Epithelial cell of esophagus (primary cell): ENCODE data around the gene MYD88.

Source experiments
- DNase-seq: peaks from one replicate; pipeline ENCODE4 v3.0.0; 2010; ENCODE audit warnings: low read depth
- H3K4me3 ChIP-seq: 2 replicates; pipeline ENCODE4 v1.5.1; 2011; ENCODE audit warnings: mild to moderate bottlenecking, low read length, control low read depth
- TF ChIP-seq, protein P1 (sequence below): IDR thresholded peaks from 2 replicates; pipeline ENCODE4 v1.5.1; 2011; ENCODE audit warnings: low read depth, mild to moderate bottlenecking, low read length, control low read depth, inconsistent platforms; ENCODE audit not compliant: insufficient read depth; ENCODE audit errors: missing control alignments

MYD88 gene

DNA sequence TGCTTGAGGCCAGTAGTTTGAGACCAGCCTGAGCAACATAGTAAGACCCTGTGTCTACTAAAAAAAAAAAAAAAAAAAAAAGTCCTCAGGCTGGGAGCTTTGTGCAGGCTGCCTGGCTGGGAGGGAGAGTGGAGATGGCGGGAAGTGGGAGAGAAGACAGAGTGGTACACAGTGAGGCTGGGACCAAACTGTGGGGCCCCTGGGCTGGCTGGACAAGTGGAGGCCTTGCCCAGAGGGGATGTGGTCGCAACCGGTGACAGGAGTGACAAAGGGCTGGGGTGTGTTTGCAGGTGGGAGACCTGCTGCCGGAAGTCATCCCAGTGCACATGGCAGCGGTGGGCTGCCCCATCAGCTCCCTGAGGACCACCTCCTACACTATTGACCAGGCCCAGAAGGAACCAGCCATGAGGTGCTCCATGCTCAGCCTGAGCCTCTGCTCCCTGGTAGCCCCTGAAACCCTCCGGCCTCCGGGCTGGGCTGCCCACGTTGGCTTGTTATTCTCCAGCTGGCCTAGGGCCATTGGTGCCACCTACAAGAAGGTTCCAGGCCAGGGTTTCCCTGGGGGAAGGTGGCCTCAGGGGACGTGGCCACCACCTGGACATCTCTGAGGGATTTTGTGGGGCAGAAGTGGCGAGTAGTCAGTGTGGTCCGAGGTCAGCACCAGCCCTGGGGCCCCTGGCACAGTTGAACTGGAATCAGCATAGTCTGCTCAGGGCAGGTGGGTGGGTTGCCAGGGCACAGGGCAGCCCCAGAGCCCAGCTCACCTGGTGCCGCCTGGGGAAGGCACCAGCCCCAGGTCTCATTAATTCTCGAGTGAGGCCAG is 24.2 kb upstream of the MYD88 start:
- no peak for DNase-seq
- no peak overlapping the region for H3K4me3 ChIP-seq
- TF ChIP-seq, protein P1, sequence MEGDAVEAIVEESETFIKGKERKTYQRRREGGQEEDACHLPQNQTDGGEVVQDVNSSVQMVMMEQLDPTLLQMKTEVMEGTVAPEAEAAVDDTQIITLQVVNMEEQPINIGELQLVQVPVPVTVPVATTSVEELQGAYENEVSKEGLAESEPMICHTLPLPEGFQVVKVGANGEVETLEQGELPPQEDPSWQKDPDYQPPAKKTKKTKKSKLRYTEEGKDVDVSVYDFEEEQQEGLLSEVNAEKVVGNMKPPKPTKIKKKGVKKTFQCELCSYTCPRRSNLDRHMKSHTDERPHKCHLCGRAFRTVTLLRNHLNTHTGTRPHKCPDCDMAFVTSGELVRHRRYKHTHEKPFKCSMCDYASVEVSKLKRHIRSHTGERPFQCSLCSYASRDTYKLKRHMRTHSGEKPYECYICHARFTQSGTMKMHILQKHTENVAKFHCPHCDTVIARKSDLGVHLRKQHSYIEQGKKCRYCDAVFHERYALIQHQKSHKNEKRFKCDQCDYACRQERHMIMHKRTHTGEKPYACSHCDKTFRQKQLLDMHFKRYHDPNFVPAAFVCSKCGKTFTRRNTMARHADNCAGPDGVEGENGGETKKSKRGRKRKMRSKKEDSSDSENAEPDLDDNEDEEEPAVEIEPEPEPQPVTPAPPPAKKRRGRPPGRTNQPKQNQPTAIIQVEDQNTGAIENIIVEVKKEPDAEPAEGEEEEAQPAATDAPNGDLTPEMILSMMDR = no peak

DNA sequence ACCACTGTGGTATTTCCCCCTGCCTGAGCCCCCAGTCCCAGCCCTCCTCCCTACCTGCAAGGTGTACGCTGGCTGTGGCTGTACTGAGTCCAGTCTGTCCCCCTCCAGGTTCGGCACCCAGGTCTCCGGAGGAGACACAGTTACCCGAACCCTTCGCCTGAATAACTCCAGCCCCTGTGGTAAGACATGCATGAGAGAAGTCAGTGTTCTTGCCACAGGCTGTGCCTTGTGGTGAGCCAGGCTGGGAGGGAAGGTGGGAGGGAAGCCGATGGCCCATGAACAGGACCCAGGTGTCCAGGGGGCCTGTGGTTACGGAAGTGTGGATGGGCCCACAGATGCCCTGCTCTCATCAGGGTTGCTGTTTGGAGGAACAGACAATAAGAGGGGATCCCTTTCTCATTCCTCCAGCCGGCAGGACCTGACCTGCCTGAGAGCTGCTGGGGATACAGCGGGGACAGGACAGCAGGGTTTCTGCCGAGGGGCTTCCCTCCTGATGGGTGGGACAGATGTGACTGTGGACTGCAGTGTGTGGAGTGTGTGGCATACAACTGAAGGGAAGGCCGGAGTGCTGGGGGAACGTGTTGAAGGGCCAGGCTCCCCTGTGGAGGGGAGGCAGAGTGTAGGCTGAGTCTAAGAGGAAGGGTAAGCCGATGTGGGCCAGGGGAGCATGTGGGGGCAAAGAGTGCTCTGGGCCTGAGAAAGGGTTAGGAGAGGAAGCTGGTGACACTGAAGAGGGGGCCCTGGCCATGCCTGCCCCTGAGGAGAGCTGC is 23.4 kb upstream of the MYD88 start:
- TF ChIP-seq, protein P1 = no peak
- no peak overlapping the region for H3K4me3 ChIP-seq
- DNase-seq = no peak

DNA sequence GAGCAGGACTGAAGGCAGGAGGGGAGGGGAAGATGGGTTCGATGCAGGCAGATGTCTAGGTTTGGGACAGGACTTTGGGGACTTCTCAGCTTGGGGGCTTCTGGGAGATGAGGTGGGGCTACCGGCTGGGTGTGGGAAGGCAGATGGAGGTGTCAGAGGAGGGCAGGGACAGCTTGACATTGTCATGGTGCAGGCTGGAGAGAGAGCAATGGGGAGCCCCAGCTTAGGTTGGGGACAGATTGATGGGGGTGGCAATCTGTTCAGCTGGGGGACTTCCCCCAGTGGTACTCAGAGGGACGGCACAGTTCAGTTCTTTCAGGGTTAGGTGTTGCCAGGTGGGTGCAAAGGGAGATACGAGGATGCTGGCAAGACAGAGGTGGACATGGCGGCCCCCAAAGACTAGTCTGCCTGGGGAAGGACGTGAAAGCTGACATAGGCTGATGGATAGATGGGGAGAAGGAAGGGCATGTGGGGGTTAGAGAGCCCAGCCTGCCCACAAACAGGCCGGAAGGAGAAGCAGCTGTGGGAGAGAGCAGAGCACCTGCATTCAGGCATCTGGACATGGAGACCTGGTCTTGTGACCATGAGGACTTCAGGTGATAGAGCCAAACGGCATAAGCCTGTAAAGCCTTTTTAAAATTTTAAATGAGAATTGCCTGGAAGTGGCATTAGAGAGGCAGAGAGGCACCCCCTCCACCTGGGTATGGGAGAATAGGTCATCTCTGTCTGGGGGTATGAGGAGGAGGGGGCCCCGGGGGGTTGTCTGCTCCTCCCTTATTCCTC is 22.6 kb upstream of the MYD88 start:
- TF ChIP-seq, protein P1 = no peak
- no peak overlapping the region for H3K4me3 ChIP-seq
- DNase-seq = no peak

DNA sequence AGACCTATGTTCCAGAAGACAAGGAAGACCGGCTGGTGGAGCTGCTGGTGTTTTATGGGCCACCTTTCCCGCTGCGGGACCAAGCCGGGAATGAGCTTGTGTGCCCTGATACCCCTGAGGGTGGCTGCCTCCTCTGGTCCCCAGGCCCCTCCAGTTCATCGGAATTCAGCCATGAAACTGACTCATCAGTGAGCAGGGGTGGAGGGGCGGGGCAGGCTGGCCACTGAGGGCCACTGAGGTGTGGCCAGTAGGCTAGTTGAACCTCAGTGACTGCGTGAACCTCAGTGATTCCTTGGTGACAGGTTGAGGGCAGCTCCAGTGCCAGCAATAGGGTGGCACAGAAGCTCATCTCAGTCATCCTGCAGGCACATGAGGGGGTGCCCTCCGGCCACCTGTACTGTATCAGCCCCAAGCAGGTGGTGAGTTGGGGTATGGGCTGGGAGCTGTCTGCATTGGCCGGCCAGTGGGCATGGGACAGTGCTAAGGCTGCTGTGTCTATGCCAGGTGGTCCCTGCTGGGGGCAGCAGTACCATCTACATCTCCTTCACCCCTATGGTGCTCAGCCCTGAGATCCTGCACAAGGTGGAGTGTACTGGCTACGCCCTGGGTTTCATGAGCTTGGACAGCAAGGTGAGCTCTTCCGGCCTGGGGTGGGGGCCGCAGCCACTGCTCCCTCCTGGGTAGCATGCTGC is 21.8 kb upstream of the MYD88 start:
- no peak overlapping the region for H3K4me3 ChIP-seq
- DNase-seq = no peak
- TF ChIP-seq, protein P1 = no peak

DNA sequence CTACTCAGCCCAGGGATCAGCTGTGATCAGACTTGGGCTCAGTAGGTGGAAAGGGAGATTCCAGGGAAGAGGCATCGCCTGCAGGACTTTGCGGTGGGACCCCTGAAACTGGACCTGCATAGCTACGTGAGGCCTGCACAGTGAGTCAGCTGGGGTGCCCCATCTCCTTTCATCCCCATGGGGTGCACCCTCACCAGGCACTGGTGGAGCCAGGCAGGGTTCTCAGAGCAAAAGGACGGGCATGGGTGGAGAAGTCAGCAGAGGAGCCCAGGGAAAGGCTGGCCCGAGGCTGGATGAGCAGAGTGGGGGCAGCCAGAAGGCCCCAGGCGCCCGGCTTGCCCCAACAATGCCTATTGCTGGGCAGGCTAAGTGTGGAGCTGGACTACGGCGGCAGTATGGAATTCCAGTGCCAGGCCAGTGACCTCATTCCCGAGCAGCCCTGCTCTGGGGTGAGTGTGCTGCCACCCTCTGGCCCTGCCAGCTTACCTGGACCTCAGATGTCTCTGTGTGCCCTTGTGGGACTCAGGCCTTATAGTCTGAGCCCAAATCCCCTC is 21.2 kb upstream of the MYD88 start:
- peak; percentile 34 for DNase-seq
- H3K4me3 ChIP-seq = no peak overlapping the region
- TF ChIP-seq, protein P1 = peak; percentile 19
